Measurements from ENCODE around the gene TMEM158. TPM values are rescaled to one million over a fixed set of nuclear protein-coding genes. Genes with fewer than 3 reads are reported as not detected.

The TMEM158 gene
- total and polyA plus RNA-seq, 2 of the 8 experiments (the other 6 are each of a cell fraction or from before 2014, with no cell fraction given): 6.8 to 30.3 TPM

DNA sequence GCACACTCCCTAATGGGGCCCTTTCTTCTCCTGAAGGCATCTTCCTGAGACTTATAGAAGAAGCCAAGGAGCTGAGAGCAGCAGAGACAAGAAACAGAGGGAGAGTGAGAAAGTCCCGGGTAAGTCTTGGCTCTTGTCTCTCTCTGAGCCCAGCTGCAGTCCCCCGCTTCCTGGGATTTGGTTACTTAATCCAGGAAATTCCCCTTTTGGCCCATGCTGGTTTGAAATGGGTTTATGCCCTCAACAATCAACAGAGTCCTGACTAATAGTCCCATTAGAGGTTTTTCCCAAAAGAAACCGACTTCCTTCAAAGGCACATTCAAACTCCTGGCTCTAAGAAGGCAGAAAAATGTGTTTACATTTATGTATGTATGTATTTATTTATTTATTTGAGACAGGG lies 22.0 kb downstream of the TMEM158 start (continued):
- no peak for TF ChIP-seq RNF2 (IDR thresholded peaks at IDR 0.05; ENCODE audit: borderline replicate concordance, low read depth, low read length, missing control alignments, poor library complexity, severe bottlenecking)
- no peak for TF ChIP-seq POU5F1 (IDR thresholded peaks at IDR 0.05; ENCODE audit: low read depth, low read length)
- no peak for TF ChIP-seq NRF1 (IDR thresholded peaks at IDR 0.05; ENCODE audit: low read depth, low read length)
- TF ChIP-seq CBX8 (IDR thresholded peaks at IDR 0.05; ENCODE audit: borderline replicate concordance, low read depth, low read length): no peak
- no peak for TF ChIP-seq CHD1 (IDR thresholded peaks at IDR 0.05; ENCODE audit: low read depth, low read length)
- no peak for TF ChIP-seq BRCA1 (IDR thresholded peaks at IDR 0.05; ENCODE audit: low read depth, low read length)
- no peak for TF ChIP-seq EP300 (IDR thresholded peaks at IDR 0.05; ENCODE audit: borderline replicate concordance in 1 of 2, low read depth in 2 of 2, low read length in 2 of 2)

All from H1 (cell line).